H4 (cell line): ENCODE measurements around the gene TCAP. TPM values are rescaled to one million over a fixed set of nuclear protein-coding genes. Genes with fewer than 3 reads are reported as not detected.
"Not testable (repeated sequence)": the region's sequence is repeated elsewhere in the genome, so short reads cannot be mapped to it uniquely, and the experiment has no call there.

Source experiments
- DNase-seq: peaks from one replicate; pipeline ENCODE4 v3.0.0-alpha.2; 2015; ENCODE audit warnings: low spot score
- total RNA-seq: library from RNA; depleted of rRNA; stranded (reverse); fragments of >200 nt; shearing (Covaris generic); gene quantifications from 2 replicates; pipeline ENCODE4 v1.2.3, GENCODE V29; 2014; rRNA removed

The TCAP gene
- total RNA-seq, 1 experiment from 2014 or later: 0.81 TPM

DNA sequence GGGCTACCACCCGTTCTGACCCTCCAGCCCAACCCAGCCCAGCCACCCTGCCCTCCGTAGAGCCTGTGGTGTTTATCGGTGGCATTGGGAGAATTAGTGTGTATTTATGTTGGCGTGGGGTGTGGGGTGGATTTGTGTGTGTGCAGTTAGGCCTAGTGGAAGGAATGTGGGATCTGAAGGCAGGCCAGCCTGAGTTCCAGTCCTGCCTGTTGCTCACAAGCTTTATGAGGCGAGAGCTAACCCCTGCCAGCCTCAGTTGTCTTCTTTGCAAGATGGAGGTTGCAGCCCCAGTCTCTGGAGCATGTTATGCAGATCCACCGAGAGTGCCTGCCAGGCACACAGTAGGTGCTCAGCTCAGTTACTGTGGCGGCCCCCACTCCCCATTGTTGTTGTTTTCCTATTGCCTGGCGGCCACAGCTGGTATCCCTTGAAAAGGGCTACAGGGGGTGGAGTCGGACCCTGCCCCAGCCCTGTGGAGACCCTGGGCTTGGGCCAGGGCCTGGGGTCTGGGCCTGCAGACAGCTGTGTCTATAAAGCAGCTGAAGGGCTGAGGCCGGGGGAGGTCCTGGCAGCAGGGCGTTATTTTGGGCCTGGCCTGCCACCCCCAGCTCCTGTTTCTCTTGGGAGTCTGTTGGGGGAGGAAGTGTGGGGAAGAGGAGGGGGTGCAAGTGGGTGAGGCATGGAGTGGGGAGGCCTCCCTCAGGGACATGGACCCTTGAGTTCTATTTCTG is 39.8 kb downstream of the TCAP start:
- no peak for DNase-seq

DNA sequence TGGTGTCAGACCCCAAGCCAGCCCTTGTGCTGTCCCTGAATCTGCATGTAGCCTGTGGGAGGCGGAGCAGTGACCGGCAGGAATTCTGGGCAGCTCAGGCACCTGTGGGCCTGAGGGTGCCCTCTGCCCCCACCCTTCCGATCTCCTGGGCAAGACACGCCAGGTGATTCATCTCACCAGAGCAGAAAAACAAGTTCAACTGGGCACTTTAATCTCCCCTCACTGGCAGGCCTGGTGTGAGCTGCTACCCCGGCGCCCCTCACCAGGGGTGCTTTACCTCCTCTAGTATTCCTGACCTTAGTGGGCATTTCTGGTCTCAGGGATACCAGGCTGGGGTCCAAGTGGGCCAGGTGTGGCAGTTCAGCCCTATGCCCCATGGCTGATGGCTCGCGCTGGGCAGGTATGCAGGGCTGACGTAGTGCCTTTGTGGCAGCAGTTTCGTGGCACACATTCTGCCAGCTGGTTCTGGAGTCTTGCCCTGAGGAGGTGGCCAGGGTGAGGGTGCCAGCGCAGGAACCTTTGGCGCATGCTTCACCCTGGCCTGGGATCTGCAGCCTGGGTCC is 40.7 kb downstream of the TCAP start:
- DNase-seq: no peak

GRCh38 chr17:39706383-39706782 is 41.2 kb downstream of the TCAP start:
- DNase-seq: no peak

DNA sequence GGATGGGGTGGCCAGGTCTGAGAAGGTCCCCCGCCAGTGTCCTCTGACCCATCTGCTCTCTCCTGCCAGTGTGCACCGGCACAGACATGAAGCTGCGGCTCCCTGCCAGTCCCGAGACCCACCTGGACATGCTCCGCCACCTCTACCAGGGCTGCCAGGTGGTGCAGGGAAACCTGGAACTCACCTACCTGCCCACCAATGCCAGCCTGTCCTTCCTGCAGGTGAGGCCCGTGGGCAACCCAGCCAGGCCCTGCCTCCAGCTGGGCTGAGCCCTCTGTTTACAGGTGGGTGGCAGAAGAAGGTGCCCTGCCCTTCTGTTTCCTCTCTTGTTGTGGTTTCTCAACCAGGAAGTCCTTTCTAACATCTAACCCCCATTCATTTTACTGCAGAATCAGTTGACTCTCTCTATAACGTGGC is 41.8 kb downstream of the TCAP start:
- no peak for DNase-seq

DNA sequence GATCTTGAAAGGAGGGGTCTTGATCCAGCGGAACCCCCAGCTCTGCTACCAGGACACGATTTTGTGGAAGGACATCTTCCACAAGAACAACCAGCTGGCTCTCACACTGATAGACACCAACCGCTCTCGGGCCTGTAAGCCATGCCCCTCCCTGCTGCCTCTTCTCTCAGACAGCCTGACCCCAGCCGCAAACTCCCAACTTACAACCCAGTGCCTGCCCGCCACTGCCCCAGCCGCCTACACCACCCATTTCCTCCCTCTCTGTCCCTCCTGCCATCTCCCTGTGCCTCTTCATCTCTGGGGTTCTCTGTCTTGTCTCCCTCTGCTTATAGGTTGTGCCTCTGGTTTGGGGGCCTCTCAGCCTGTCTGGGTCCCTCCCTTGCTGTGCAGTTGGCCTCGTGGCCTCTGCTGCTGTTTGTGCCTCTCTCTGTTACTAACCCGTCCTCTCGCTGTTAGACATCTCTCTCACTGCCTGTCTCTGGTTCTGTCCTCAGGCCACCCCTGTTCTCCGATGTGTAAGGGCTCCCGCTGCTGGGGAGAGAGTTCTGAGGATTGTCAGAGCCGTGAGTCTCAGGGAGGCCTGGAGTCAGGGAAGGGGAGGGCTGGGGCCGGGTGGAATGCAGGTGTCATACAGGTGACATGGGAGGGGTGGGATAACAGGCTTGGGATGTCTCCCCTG is 44.3 kb downstream of the TCAP start:
- DNase-seq: no peak

DNA sequence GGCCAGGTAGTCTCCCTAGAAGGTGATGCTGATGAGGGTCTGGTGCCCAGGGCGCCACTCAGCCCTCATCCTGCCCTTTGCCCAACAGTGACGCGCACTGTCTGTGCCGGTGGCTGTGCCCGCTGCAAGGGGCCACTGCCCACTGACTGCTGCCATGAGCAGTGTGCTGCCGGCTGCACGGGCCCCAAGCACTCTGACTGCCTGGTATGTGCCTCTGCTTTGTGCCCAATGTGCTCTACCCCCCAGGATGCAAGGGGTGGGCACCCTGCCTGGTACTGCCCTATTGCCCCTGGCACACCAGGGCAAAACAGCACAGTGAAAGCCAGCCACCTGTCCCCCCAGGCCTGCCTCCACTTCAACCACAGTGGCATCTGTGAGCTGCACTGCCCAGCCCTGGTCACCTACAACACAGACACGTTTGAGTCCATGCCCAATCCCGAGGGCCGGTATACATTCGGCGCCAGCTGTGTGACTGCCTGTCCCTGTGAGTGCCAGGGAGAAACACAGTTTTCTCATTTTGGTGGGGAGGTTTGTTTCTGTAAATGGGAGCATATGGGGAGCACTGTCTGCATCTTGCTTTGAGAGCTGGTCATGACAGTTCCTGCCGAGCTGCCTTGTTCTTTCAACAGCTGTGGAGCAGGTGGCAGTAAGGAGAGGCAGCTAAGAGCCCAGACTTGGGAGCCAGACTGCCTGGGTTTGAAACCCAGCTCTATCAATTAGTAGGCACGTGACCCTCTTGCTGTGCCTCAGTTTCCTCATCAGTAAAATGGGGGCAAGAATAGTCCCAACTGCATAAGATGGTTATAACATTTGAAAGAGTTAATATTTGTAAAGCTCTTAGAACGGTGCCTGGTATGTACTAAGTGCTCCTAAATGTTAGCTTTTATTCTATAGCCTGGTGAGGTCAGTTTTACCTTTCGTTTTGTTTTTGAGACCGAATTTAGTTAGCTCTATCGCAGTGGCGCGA is 45.1 kb downstream of the TCAP start:
- DNase-seq: no peak

GRCh38 chr17:39711071-39711470 is 45.9 kb downstream of the TCAP start:
- DNase-seq: not testable (repeated sequence)

- no peak for DNase-seq
Measured at GRCh38 chr17:39711851-39712250, 46.7 kb downstream of the TCAP start.

DNA sequence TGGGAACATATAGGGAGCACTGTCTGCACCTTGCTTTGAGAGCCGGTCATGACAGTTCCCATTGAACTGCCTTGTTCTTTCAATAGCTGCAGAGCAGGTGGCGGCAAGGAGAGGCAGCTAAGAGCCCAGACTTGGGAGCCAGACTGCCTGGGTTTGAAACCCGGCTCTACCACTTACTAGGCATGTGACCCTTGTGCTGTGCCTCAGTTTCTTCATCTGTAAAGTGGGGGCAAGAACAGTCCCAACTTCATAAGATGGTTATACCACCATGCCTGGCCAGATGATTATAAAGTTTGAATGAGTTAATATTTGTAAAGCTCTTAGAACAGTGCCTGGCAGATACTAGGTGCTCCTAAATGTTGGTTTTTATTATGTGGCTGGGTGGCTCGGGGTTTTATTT is 49.1 kb downstream of the TCAP start:
- no peak for DNase-seq

GRCh38 chr17:39715375-39716072 is 50.4 kb downstream of the TCAP start:
- no peak for DNase-seq

Other genes with a start within 250 kb of the TCAP start
- gene MED1, start 214.1 kb upstream of the TCAP start, total RNA-seq: 12.8 and 14.2 TPM in 2 replicates
- 15.5 and 16.4 TPM in 2 replicates for gene CDK12, start 203.9 kb upstream of the TCAP start, total RNA-seq
- gene NEUROD2, start 57.4 kb upstream of the TCAP start, total RNA-seq: 0.02 TPM in 1 of 2 replicates, not detected in the other
- gene PPP1R1B, start 38.4 kb upstream of the TCAP start, total RNA-seq: not detected in 2 replicates
- gene STARD3, start 28.2 kb upstream of the TCAP start, total RNA-seq: 20.7 and 22.9 TPM in 2 replicates
- gene PNMT, start 3.1 kb downstream of the TCAP start, total RNA-seq: not detected in 2 replicates
- 10.9 and 11.4 TPM in 2 replicates for gene PGAP3, start 22.7 kb downstream of the TCAP start, total RNA-seq
- gene ERBB2, start 34.7 kb downstream of the TCAP start, total RNA-seq: 10.1 and 18.5 TPM in 2 replicates
- 91.9 and 99.5 TPM in 2 replicates for gene MIEN1, start 65.2 kb downstream of the TCAP start, total RNA-seq
- 0.41 TPM in 1 of 2 replicates, not detected in the other for gene GRB7, start 72.6 kb downstream of the TCAP start, total RNA-seq
- gene IKZF3, start 199.0 kb downstream of the TCAP start, total RNA-seq: 0.04 TPM in 1 of 2 replicates, not detected in the other
- gene ZPBP2, start 202.9 kb downstream of the TCAP start, total RNA-seq: not detected in 2 replicates